NCI-H128 (cell line): Measurements from ENCODE around the gene FAM32A.

Experiments used
- DNase-seq: peaks from one replicate; lab custom pipeline; 2025; ENCODE audit not compliant: unreplicated experiment; lab: John Stamatoyannopoulos, UW

The FAM32A gene

DNA sequence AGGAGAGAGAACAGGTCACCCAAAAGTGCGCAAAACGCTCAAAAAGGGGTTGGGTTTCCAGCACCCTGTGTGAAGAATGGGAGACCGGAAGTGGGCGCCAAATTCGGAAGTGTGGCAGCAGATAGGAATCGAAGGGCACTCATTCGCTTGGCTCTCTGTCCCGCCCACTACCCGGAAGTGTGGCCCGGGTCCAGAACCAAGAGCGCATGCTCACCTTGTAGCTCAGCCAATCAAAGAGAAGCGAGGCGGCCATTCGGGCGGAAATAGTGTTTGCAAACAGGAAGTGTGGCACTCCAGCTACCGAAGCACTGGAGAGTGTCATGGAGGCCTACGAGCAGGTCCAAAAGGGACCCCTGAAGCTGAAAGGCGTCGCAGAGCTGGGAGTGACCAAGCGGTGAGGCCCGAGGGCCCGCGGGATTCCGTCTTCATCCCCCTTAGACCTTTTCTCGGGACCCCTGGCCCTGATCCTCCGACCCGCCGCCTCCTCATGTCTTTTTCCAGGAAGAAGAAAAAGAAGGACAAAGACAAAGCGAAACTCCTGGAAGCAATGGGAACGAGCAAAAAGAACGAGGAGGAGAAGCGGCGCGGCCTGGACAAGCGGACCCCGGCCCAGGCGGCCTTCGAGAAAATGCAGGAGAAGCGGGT lies at the start of gene FAM32A:
FAM32A (plus strand) TSS at position 288 of the 645 bp plus-strand sequence; CDS start at position 321, 33 bp downstream.
- DNase-seq = peak; percentile 97

DNA sequence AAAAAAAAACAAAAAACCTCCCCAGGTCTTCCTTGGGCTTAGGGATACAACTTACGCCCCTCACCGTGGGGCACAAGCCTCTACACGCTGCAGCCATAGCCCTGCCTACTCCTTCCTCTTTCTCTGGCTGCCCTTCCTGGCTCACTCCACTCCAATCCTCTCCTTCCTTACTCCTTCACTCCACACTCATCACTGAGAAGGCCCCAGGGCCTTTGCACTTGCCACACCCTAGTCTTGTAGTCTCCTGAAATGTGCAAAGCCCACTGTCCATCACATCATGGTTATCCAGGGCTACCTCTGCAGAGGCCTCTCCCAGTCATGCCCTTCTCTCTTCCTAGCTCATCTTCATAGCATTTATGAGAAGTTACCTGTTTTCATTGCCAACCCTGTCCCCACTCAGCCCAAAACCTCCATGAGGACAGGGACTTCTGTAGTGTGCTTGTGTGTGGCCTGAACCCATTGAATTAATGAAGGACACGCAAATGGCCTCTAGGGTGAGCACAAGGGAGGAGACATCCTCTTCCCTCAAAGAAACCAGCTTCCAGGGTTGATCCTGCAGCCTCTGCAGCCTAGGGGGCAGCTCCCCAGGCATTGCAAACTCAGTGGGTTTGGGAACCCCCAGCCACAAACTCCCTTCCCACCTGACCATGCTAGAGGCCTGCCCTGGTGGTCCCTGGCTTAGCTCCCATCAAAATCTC lies 49.6 kb upstream of the FAM32A start:
- no peak for DNase-seq

DNA sequence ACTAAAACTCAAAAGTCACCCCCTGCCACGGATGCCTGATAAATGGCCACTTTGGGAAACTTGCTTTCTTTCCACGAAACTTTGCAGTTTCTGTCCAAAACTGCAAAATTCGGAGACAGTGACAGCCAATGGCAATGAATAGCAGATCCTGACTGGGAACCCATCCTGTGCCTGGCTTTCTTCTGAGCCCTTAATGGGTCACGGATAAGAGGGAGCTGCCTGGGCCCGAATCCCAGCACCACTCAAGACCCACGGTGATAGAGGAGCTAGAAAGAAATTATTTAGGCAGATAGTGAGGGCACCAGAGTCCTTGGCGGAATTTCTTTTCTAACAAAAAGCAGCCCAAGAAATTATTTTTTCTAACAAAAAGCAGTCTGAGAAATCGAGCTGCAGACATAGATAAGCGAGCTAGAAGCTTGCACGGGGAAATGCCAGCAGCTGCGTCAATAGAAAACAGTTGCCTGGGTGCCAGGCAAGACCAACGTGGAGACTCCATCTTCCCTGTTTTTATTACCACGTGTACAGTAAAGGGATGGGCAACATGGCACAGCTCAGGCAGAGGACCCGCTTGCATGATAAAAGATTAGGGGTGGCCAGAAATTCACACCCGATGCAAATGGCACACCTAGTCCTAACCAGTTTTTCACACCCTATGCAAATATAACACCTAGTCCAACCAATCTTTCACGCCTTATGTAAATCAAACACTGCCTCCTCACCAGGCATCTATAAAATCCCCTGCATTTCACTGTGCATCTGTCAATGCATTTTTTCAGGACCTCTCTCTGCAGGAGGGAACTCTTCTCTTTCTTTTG lies 48.8 kb upstream of the FAM32A start:
- no peak for DNase-seq

DNA sequence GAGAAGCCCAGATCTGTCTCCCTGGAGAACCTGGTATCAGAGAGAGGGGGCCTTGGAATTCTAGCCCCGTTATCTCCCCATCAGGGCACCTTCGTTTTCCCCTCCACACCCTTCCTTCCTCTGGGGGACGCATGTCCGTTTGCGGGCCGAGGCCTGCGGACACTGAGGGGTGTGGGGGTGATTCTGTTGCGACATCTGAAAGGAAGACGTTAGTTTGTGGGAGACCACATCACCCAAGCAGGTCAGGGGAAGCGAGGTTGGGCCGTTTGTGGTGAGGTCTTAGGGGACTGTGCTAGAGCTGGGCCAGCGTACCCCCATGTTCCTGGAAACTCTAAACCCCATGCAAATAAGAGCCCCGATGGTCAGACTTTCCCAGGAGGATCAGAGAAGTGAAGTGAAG lies 45.5 kb upstream of the FAM32A start:
- DNase-seq = no peak

DNA sequence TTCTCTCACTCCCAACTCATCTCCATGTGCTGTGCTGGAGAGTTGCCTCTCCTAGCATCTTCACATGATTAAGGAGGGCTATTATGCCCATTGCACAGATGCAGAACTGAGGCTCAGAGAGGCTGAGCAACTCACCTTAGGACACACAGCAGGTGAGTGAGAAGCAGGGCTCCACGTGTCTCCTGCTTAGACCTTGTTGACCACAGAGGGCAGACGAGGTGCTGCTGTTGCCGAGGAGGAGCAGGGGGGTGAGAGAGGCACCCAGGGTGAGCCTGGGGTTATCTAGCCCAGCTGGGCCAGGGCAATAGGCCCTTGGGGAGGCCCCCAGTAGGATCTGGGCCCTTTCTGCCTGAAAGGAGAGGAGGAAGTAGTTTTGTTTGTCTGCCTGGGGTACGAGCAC lies 44.2 kb upstream of the FAM32A start:
- DNase-seq = no peak

DNA sequence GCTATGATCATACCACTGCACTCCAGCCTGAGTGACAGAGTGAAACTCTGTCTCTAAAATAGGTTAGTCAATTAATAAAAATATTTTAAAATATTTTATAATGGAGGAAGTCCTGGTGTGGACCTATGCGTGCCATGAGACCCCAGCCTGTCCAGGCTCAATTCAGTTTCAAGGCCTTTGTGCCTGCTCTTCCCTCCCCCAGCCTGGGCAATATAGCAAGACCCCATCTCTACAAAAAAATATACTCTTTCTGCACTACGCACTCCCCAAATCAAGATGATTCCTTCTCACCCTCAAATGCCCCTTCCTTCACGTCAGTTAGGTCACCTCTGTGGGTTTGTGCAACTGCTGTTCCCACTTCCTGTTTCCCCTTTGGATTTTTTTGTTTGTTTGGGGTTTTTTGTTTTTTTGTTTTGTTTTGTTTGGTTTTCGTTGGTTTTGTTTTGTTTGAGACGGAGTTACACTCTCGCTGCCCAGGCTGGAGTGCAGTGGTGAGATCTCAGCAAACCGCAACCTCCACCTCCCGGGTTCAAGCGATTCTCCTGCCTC lies 43.1 kb upstream of the FAM32A start:
- DNase-seq = no peak

DNA sequence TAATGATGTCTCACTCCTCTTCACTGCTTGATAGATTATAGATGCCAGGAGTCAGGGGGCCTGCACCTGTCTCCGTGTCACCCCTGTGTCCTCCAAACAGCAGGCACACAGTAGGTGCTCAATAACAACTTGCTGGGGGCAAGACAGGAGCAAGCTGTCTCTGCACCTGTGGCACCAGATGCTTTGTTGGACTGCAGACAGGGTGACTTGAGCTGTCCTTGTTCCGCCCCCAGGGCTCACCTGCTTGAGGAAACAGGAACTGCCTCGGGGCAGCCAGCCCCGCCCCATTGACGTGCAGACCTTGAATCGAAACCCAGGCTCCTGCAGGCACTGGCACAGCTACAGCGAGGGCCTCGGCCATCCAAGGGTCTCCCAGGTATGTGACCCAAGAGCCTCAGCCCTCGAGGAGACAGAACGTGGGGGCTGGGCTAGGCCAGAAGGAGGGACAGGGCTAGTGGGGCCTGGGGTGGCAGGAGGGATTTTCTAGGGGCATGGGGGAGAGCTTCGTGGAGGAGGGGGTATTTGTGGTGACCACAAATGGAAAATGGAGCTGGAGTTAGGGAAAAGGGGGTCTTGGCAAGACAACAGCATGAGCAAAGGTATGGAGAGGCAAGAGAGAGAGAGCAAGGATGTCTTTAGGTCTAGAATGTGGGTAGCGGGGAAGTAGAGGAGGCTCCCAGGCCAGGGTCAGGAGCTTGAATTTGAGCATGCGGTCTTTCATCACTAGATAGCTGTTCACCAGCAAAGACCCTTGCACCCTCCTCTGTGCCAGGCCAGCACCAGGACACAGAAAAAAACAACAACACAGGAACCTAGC lies 41.6 kb upstream of the FAM32A start, which contains the start of gene HSH2D:
HSH2D (plus strand) TSS at position 287 of the 817 bp plus-strand sequence. CDS start 5,066 bp downstream, outside the sequence.
- DNase-seq = no peak

DNA sequence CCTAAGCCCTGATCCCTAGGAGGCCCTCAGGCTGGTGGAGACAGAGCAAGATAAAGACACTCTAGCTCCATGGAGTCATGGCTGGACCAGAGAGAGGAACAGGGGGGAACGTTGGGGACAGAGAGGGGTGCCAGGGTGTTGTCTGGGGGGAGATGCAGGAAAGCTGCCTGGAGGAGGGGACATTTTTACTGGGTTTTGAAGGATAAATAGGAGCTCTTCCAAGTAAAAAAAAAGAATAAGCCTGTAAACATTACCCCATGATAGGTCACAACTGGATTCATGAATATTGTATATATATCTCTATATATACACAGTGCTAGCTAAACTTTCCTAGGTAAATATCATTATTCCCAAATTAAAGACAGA lies 41.0 kb upstream of the FAM32A start:
- no peak for DNase-seq

DNA sequence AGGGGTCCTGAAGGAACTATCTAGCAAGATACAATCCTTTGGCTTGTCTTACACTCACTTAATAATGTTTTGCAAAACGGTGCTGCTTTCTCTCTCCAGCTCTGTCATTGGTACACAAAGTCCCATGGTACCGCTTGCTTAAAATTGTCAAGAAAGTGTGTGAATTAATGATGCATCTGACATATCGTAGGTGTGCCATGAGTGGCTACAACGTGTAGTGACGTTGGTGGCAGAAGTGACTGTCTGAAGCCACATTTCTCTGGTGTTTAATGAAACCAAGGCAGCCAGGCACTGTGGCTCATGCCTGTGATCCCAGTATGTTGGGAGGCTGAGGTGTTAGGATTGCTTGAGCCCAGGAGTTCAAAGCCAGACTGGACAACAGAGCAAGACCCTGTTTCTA lies 39.1 kb upstream of the FAM32A start:
- DNase-seq = no peak

DNA sequence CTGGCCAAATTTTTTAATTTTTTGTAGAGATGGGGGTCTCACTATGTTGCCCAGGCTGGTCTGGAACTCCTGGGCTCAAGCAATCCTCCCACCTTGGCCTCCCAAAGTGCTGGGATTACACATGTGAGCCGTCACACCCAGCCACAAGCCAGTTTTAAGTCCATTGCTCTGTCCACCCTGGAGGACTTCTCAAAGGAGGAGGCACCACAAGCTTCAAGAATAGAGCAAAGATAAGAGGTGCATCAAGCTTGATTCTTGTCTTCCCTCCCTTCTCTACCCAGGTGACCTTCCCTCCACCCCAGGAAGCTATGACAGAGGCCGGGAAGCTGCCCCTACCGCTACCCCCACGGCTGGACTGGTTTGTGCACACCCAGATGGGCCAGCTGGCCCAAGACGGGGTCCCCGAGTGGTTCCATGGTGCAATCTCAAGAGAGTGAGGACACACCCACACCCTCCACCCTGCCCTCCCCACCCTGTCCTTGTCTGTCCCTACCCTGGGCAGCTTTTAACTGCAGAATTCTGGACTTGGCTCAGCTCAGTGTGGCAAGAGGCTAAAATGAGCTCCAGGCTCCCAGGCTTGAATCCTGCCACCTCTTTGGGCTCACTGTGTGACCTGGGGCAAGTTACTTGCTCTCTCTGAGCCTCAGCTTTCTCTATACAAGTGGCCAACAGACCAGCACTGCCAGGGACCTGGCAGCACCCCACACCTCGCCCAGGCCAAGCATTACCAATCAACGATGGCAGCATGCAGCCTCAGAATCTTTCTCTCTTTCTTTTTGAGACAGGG lies 36.6 kb upstream of the FAM32A start:
- no peak for DNase-seq

DNA sequence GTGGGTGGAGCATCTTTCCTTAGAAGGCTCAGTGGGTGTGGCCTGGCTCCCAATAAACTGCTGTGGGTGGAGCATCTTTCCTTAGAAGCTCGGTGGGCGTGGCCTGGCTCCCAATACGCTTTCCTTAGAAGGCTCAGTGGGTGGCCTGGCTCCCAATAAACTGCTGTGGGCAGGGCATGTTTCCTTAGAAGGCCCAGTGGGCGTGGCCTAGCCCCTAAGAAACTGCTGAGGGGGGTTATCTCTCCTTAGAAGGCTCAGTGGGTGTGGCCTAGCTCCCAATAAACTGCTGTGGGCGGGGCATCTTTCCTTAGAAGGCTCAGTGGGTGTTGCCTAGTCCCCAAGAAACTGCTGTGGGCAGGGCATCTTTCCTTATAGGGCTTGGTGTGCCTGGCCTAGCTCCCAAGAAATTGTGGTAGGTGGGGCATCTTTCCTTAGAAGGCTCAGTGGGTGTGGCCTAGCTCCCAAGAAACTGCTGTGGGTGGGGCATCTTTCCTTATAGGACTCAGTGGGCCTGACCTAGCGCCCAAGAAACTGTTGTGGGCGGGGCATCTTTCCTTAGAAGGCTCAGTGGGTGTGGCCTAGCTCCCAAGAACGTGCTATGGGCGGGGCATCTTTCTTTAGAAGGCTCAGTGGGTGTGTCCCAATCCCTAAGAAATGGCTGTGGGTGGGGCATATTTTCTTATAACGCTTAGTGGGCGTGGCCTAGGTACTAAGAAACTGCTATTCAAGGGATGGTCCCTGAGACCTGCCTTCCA lies 31.5 kb upstream of the FAM32A start:
- no peak for DNase-seq

DNA sequence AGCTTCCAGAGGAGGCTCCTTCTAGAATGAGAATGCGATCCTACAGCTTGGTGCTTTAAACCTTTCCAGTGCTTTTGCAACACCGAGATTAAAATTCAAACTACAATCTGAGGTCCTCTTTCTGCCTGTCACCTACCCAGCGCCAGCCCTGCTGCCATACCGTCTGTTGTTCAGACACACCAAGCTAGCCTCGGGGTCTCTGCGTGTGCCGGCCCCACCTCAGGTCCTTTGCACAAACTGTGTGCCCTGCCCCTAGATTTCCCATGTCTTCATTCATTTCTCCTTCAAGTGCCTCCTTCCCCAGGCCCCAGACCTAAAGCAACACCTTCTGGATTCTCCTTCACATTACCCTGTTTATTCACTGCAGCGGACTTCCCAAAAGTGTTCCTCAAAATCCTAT lies 30.7 kb upstream of the FAM32A start:
- DNase-seq = no peak

DNA sequence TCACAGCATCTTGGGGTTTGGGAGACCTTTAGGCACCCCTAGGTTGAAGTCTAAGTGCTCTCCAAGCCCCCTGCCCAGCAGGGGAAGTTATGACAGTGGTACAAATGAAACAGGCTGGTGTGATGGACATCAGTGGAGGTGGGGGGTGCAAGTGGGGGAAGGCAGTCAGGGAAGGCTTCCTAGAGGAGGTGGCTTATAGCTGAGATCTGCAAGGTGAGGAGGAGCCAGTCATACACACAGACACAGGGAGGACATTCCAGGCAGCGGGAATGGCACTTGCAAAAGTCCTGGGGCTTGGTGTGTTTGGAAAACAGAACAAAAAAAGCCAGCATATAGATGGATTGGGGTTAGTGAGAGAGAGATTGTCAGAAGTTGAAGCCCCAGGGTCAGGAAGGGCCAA lies 30.1 kb upstream of the FAM32A start:
- no peak for DNase-seq

DNA sequence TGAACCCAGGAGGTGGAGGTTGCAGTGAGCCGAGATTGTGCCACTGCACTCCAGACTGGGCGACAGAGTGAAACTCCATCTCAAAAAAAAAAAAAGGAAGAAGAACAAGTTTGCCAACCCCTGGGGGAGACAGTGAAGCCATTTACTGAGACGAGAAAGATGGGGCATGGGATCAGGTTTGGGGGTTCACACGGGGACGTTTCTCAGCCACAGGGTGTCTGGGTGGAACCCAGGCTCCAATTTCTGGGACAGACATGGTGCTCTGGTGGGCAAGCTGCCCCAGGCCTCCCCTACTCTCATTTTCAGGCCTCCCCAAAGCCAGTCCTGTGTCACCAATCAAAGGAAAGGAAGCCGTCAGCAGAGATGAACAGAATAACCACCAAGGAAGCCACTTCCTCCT lies 28.3 kb upstream of the FAM32A start:
- DNase-seq = no peak

DNA sequence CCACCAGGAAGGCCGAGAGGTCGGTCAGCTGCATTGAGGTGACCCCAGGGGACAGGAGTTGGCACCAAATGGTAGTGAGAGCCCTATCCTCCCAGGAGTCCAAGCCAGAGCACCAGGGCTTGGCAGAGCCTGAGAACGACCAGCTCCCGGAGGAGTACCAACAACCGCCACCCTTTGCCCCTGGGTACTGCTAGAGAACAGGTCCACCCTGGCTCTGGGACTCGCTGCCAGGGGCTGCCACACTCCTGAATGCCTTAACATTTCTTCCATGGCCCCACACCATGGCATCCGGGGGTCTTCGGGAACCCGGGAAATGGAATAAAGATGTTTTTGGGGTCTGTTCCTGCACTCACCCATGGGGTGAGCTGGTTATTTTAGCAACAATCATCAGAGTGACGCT lies 27.6 kb upstream of the FAM32A start:
- DNase-seq = no peak

DNA sequence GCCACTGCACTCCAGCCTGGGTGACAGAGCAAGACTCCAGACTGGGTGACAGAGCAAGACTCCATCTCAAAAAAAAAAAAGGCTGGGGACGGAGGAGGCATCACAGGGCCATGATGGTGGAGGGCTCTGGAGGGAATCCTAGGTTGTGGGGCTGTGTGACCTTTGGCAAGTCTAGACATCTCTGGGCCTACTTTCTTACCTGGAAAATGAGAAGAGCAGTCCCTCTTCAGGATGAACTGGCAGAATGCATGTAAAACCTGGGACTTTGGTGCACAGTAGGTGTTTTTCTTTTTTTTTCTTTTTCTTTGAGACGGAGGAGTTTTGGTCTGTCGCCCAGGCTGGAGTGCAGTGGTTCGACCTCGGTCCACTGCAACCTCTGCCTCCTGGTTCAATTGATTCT lies 25.6 kb upstream of the FAM32A start:
- no peak for DNase-seq

DNA sequence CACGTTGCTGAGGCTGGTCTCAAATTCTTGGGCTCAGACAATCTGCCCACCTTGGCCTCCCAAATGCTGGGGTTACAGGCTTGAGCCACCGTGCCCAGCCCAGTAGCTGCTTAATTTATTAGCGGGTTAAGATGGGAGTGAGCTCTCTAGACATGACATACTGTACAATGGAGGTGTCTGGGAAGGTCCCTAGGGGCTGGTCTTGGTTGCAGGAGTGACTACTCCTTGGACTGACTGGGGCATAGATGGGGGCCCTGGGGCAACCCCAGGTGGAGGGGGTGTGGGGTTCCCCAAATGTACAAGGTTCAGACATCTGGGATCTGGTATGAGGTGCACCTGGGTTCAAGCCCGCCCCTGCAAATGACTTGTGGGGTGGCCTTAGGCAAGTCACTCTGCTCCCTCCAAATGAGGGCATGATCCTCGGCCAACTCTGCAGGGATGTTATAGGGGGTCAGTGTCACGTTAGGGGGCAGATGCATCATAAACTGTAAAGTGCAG lies 24.7 kb upstream of the FAM32A start:
- DNase-seq = no peak

DNA sequence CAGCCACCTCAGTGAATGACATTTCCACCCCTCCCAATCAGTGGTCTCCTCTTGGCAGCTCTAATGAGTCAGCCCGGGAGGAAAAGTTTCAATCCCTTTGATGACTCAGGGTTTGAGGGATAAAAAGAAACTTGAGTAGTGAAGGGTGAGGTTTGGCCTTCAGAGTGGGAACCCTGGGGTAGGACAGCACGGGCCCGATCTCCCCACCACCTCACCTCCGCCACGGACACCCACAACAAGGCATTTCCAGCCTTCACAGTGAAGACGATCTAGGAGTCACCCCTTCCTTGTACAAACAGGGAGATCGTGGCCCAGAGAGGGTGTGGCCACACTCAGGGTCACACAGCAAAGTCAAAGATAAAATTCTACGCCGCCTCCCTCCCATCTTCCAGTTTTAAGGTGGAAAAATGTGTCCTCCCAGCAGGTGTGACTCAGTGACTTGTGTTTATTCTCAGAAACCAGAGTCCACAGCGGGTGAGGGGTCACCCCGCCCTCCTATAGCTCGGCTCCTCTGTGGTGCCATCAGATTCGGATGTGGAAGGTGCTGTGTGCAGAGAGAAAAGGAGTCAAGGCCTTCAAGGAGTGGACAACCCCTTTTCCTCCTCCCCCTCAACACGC lies 24.2 kb upstream of the FAM32A start:
- no peak for DNase-seq

DNA sequence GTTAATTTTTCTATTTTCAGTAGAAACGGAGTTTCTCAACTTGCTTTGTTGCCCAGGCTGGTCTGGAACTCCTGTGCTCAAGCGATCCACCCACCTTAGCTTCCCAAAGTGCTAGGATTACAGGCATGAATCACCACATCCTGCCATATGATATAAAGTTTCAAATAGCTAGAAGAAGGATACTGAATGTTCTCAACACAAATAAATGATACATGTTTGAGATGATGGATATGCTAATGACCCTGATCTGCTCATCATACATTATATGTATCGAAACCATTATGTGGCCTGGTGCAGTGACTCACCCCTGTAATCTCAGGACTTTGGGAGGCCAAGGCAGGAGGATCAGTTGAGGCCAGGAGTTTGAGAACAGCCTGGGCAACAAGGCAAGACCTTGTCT lies 23.4 kb upstream of the FAM32A start:
- DNase-seq = no peak
